ENCODE measurements around the gene LHX6.

DNA sequence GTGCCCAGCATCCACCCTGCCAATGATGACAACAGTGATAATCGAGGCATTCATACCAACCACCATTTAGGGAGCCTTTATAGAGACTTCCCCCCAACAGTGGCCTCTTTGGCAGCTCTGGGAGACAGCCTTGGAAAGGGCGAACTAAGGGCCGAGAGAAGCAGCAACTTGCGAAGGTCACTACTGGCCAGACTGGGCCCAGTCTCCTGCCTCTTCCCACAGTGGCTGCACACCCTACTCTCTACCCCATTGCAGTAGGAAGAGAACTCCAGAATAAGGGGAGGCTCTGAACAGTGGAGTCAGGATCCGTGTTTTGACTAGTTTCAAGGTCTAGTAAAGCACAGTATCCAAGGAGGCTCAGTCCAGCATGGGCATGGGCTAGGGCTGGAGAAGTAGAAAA is 5.3 kb downstream of the LHX6 start:
- TF ChIP-seq POLR2A (IDR thresholded peaks at IDR 0.05) (no peak), EP300 (IDR thresholded peaks at IDR 0.05) (no peak)
